CD14-positive monocyte (primary cell): ENCODE measurements around the gene EXOSC10. TPM values are rescaled to one million over a fixed set of nuclear protein-coding genes. Genes with fewer than 3 reads are reported as not detected.

Experiments
- DNase-seq, 3 donors: peaks; one replicate each; pipeline ENCODE4 v3.0.0-alpha.2; 2011 to 2022
- H2AFZ ChIP-seq: 2 replicates; pipeline ENCODE4 v1.6.0; 2012; ENCODE audit warnings: mild to moderate bottlenecking, low read depth, low read length, inconsistent platforms; ENCODE audit not compliant: insufficient read depth, poor library complexity, severe bottlenecking
- H3K27ac ChIP-seq, 2 donors: 1 replicate in 1 of 2; 2 replicates in 1 of 2; pipeline ENCODE4 v1.5.1; 2012 to 2013; ENCODE audit warnings: low read length in 2 of 2, control low read depth in 1 of 2, inconsistent platforms in 1 of 2, low read depth in 1 of 2, mild to moderate bottlenecking in 1 of 2
- H3K27me3 ChIP-seq, 2 donors: one replicate each; pipeline versions ENCODE4 v1.6.0 to v1.6.1; 2011 to 2013; ENCODE audit warnings: low read length in 2 of 2; ENCODE audit not compliant: control insufficient read depth in 2 of 2, insufficient read depth in 2 of 2
- H3K36me3 ChIP-seq, 2 donors: replicated peaks in 1 of 2; 1 replicate in 1 of 2; 2 replicates in 1 of 2; pipeline versions ENCODE4 v1.5.1 to v1.6.1; 2012 to 2013; ENCODE audit warnings: low read length in 2 of 2, control low read depth in 1 of 2, inconsistent platforms in 1 of 2, mild to moderate bottlenecking in 1 of 2; ENCODE audit not compliant: insufficient read depth in 2 of 2, control insufficient read depth in 1 of 2
- H3K4me1 ChIP-seq, 2 donors: 1 replicate in 1 of 2; 2 replicates in 1 of 2; pipeline versions ENCODE4 v1.5.1 to v1.6.1; 2012 to 2013; ENCODE audit warnings: low read length in 2 of 2, control low read depth in 1 of 2, inconsistent platforms in 1 of 2, mild to moderate bottlenecking in 1 of 2, moderate library complexity in 1 of 2; ENCODE audit not compliant: insufficient read depth in 2 of 2, control insufficient read depth in 1 of 2
- H3K4me2 ChIP-seq: replicated peaks from 2 replicates; pipeline ENCODE3; 2012; ENCODE audit warnings: low read length, moderate library complexity, mild to moderate bottlenecking; ENCODE audit not compliant: poor library complexity, severe bottlenecking; ENCODE audit errors: extremely low read depth
- H3K4me3 ChIP-seq, 3 experiments: fragments of 200-600 bp in 1 of 3; sonication (generic) in 1 of 3; replicated peaks in 1 of 3; 1 replicate in 2 of 3; 2 replicates in 1 of 3; pipeline ENCODE4 v1.5.1; 2011 to 2013; ENCODE audit warnings: low read length in 3 of 3, mild to moderate bottlenecking in 3 of 3, control low read depth in 2 of 3, low read depth in 2 of 3, inconsistent platforms in 1 of 3, moderate library complexity in 1 of 3
- H3K79me2 ChIP-seq: 2 replicates; pipeline ENCODE4 v1.6.0; 2012; ENCODE audit warnings: mild to moderate bottlenecking, control low read depth, inconsistent platforms, low read length, moderate library complexity; ENCODE audit not compliant: insufficient read depth
- H3K9ac ChIP-seq: 2 replicates; pipeline ENCODE4 v1.6.0; 2017; ENCODE audit warnings: low read length, mild to moderate bottlenecking; ENCODE audit not compliant: insufficient read depth, poor library complexity, severe bottlenecking
- H3K9me3 ChIP-seq, 2 donors: replicated peaks in 1 of 2; 1 replicate in 1 of 2; 2 replicates in 1 of 2; pipeline versions ENCODE4 v1.5.1 to v1.6.1; 2012 to 2013; ENCODE audit warnings: low read length in 2 of 2, control low read depth in 1 of 2; ENCODE audit not compliant: control insufficient read depth in 1 of 2, insufficient read depth in 1 of 2
- H4K20me1 ChIP-seq: 2 replicates; pipeline ENCODE4 v1.6.0; 2012; ENCODE audit warnings: mild to moderate bottlenecking, low read length, control low read depth, moderate library complexity; ENCODE audit not compliant: insufficient read depth
- H3K27ac Mint-ChIP-seq, 7 donors: one replicate each; pipeline ENCODE4 v1.8.0; 2020; ENCODE audit warnings: mild to moderate bottlenecking in 7 of 7, mixed read lengths in 7 of 7, moderate library complexity in 6 of 7, inconsistent platforms in 2 of 7
- H3K27me3 Mint-ChIP-seq, 3 donors: one replicate each; pipeline ENCODE4 v1.8.0; 2021 to 2022; ENCODE audit warnings: low read depth in 3 of 3, mild to moderate bottlenecking in 3 of 3, mixed read lengths in 3 of 3, moderate library complexity in 3 of 3, inconsistent platforms in 1 of 3
- H3K36me3 Mint-ChIP-seq, 2 donors: one replicate each; pipeline ENCODE4 v1.8.0; 2020; ENCODE audit warnings: mixed read lengths in 2 of 2, inconsistent platforms in 1 of 2, mild to moderate bottlenecking in 1 of 2
- H3K4me1 Mint-ChIP-seq: one replicate; pipeline ENCODE4 v1.8.0; 2020; ENCODE audit warnings: mild to moderate bottlenecking, mixed read lengths
- H3K4me3 Mint-ChIP-seq, 2 donors: one replicate each; pipeline ENCODE4 v1.8.0; 2020; ENCODE audit warnings: mild to moderate bottlenecking in 2 of 2, mixed read lengths in 2 of 2, moderate library complexity in 1 of 2
- H3K9me3 Mint-ChIP-seq, 7 donors: one replicate each; pipeline ENCODE4 v1.8.0; 2020 to 2022; ENCODE audit warnings: mixed read lengths in 7 of 7, mild to moderate bottlenecking in 6 of 7, moderate library complexity in 6 of 7, inconsistent platforms in 2 of 7
- CTCF ChIP-seq: fragments of 200-600 bp; IDR thresholded peaks from one replicate; pipeline ENCODE4 v1.8.0; 2022; ENCODE audit warnings: antibody characterized with exemption, mild to moderate bottlenecking
- WGBS: methylation state at CpG from one replicate; pipeline ENCODE4 v1.1.5; 2013; ENCODE audit warnings: missing lambda C conversion rate; ENCODE audit not compliant: insufficient coverage; 5-methylcytosine and 5-hydroxymethylcytosine counted together
- intact Hi-C, 2 donors: fragments of 100-400 bp; cut with micrococcal nuclease; formaldehyde crosslinking; loops; one replicate each; pipeline versions ENCODE4 v1.15.0 to v1.15.1; 2023
- polyA plus RNA-seq, 3 donors: library from polyadenylated mRNA; depleted of rRNA in 1 of 3; unstranded in 2 of 3; stranded (reverse) in 1 of 3; fragments of 300-500 nt in 2 of 3; fragments of >200 nt in 1 of 3; fragmentation: Illumina TruSeq in 2 of 3; gene quantifications; 1 replicate in 2 of 3; 2 replicates in 1 of 3; pipeline ENCODE4 v1.2.3, GENCODE V29; 2012 to 2021

EXOSC10 gene
- polyA plus RNA-seq, 3 donors = 24.0 to 66.3 (median 27.4) TPM

- Histone ChIP-seq H4K20me1 (no peaks in the 10 kb centered on the region), H3K4me3 (peak within 1 kb of the TSS; percentile 82 to 97 (median 96)), H3K36me3 (peaks cover 17 to 36% of the 10 kb centered on the region in 2 donors), H3K27ac (peak within 1 kb of the TSS; percentile 33 to 75), H3K9ac (peak within 1 kb of the TSS; percentile 78), H2AFZ (peak within 1 kb of the TSS; percentile 94), H3K4me1 (peaks cover 16 to 23% of the 10 kb centered on the region in 2 donors), H3K79me2 (peaks cover 12% of the 10 kb centered on the region), H3K4me2 (peak within 1 kb of the TSS; percentile 97), H3K27me3 (no peaks in the 10 kb centered on the region), H3K9me3 (no peaks in the 10 kb centered on the region)
- Mint-ChIP-seq H3K27ac (peak within 1 kb of the TSS; percentile 46 to 90 (median 78)), H3K27me3 (no peaks in the 10 kb centered on the region), H3K4me1 (peaks cover 21% of the 10 kb centered on the region), H3K36me3 (peaks cover 20 to 46% of the 10 kb centered on the region in 2 donors), H3K9me3 (peaks cover 0 to 5% (median 2%) of the 10 kb centered on the region in 7 donors), H3K4me3 (peak within 1 kb of the TSS; percentile 93 to 97)
- under 1% methylated on average over 74 of the region's 83 CpGs for WGBS
- intact Hi-C loops = loop anchor here in 1 of 2 donors (2.0 kb wide), 1 partner anchor 45 kb away; no protein-coding TSS in a partner anchor
- peak; percentile 77 to 90 (median 83) for DNase-seq
- peak; percentile 52 for TF ChIP-seq CTCF
These were observed 39.5 kb downstream of the EXOSC10 start, which contains the start of gene SRM for GRCh38 chr1:11059968-11060830. Gene SRM (minus strand): TSS chr1:11060018. CDS start chr1:11059943, 75 bp downstream.

- H3K36me3 ChIP-seq = peaks cover 16 to 37% of the 10 kb centered on the region in 2 donors
- peaks cover 21% of the 10 kb centered on the region for H3K4me1 Mint-ChIP-seq
These were observed 40.3 kb downstream of the EXOSC10 start for GRCh38 chr1:11059155-11059967.

More at GRCh38 chr1:11059155-11059967, 40.3 kb downstream of the EXOSC10 start:
- peak overlapping the region; percentile 86 for H2AFZ ChIP-seq
- intact Hi-C loops = loop anchor here in 1 of 2 donors (2.0 kb wide), 1 partner anchor 45 kb away; no protein-coding TSS in a partner anchor
- H3K27me3 ChIP-seq = no peaks in the 10 kb centered on the region
- peak overlapping the region; percentile 97 for H3K4me2 ChIP-seq
- Mint-ChIP-seq H3K36me3 (peaks cover 21 to 49% of the 10 kb centered on the region in 2 donors), H3K27ac (peak overlapping the region in 6 of 7 donors; percentile 46 to 90 (median 76)), H3K4me3 (peak overlapping the region; percentile 93 to 97), H3K9me3 (peaks cover 0 to 3% (median 0%) of the 10 kb centered on the region in 7 donors), H3K27me3 (no peaks in the 10 kb centered on the region)
- peak overlapping the region in 1 of 2 donors; percentile 51 for H3K27ac ChIP-seq
- no peak for TF ChIP-seq CTCF
- no peak for DNase-seq
- peak overlapping the region; percentile 77 for H3K9ac ChIP-seq
- H3K4me3 ChIP-seq = peak overlapping the region; percentile 55 to 86 (median 75)
- H3K79me2 ChIP-seq = peaks cover 12% of the 10 kb centered on the region
- H3K9me3 ChIP-seq = no peaks in the 10 kb centered on the region
- peaks cover 16 to 23% of the 10 kb centered on the region in 2 donors for H3K4me1 ChIP-seq
- 3% methylated on average over 65 of the region's 72 CpGs for WGBS
- H4K20me1 ChIP-seq = no peaks in the 10 kb centered on the region
